Limb (tissue), 2 donors: ENCODE data around the gene MTNR1B.

Source experiments
- DNase-seq, 2 donors: peaks; one replicate each; pipeline ENCODE4 v3.0.0-alpha.2; 2016; ENCODE audit errors: extremely low spot score in 2 of 2

The MTNR1B gene

DNA sequence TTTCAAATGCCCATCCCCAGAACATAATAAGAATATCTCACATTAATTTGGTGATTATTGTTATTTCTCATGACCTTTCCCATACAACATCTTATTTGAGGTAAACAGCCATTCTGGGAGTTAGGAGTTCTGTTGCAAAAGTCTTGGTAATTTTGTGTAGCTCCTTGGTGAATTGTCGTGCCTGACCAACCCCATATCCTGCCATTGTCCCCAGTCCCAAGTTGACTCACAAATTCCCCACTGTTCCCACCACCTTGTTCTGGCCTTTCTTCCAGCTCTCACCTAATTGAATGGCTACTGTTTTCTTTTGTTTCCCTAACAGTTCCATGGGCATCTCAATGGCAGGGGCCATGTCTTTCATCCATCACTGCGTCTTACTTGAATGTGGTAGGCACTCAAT lies 8.0 kb downstream of the MTNR1B start:
- DNase-seq: no peak

DNA sequence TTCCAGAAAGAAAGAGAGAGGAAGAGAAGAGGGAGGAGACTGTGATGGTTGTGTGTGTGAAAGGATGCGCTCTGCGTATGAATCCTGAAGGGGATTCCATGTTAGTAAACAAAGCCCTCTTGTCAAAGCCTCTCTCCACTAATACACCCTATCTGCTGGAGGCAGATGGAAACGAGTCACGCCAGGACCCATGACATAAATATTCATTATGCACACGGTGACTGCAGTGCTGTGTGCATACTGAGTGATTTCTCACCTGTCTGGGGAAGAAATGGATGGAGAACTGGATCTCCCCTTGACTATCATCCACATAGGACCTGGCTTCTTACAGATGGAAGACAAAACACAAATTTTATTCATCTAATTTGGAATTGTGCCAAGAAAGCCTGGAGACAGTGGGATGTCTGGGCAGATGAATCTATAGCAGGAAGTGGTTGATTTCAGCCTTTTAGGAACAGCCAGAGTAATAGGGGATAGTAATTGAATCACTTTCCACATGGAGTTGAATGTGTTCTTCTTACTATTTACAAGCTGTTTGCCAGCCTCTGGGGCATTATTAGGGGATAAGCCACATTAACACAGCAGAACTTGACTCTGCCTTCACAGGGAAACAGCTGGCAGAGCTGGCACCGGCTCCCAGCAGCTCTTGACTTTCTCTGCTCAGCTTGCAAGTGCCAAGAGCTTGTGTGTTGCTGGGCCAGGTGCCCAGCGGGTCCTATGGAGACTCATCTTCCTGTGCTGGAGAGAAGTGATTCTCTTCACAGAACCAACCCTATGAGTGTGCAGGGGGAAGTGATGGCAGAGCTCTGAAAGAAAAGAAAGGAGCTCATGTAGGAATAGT lies 9.0 kb downstream of the MTNR1B start:
- DNase-seq: peak; percentile 66 to 69

DNA sequence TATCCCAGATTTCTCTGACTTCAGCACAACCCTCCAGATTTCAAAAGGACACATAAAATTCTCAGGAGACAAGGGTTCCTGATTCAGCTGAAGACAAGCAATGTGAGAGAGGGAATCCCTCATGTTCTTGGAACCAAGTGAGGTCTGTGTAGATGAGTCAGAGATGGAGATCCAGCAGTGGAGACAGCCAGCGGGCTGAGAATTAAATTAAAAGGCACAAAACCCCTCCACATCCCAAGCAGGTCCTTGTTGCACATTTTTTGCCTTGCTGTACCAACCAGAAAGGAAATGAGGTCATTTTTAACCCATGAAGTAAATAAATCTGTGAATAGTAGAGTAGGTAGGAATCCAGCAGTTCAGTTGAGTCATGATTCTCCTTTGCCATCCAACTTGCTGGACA lies 9.7 kb downstream of the MTNR1B start:
- DNase-seq: no peak

DNA sequence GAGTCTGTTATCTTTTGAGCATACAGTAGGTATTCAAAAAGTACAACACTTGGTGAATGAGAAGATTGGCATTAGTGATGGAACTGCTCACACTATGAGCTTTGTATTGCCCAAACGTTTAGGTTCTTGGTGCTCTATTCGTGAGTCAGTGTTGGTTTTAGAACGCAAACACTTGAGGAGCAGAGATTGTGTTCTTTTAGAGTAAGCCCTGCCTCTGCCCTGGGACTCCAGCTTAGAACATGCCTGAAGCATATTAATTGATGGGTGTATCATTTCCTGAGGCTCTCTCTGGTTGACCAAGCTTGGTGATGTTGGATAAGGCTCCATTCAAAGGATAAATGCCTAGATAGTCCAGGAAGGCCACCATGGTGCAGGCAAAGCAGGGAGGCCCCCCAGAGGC lies 10.9 kb downstream of the MTNR1B start:
- DNase-seq: no peak

DNA sequence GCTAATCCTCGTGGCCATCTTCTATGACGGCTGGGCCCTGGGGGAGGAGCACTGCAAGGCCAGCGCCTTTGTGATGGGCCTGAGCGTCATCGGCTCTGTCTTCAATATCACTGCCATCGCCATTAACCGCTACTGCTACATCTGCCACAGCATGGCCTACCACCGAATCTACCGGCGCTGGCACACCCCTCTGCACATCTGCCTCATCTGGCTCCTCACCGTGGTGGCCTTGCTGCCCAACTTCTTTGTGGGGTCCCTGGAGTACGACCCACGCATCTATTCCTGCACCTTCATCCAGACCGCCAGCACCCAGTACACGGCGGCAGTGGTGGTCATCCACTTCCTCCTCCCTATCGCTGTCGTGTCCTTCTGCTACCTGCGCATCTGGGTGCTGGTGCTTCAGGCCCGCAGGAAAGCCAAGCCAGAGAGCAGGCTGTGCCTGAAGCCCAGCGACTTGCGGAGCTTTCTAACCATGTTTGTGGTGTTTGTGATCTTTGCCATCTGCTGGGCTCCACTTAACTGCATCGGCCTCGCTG lies 12.1 kb downstream of the MTNR1B start:
- DNase-seq: no peak

DNA sequence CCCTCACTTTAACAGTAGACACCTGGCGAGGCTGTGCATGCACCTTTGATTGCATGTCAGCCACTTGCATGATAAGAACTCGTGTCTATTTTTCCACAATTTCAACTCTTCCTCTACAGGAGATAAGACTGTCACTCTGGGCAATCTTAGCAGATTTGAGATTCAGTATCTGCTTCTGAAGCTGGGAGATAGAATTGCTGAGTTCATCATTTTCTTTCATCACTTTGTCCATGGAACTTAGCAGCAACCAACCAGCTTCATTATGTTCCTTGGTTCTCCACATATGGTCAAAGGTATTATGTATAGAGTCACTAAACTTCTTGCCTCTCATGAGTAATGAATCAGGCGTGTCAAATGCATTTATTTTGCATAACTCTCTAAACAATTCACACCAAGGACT lies 17.1 kb downstream of the MTNR1B start:
- DNase-seq: no peak

DNA sequence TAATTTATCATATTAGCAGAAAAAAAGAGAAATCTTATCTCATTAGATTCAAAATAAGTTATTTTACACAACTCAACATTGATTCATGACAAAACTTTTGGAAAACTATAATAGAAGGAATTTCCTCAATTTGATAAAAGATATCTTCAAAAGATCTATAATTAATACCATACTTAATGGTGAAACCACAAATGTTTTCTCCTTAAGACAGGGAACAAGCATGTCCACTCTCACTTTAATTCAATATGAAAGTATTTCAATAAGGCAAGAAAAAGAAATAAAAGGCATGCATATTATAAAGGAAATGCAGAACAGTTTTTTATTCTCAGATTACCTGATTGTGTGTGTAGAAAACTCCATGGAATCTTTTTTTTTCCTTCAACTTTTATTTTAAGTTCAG lies 23.6 kb downstream of the MTNR1B start:
- DNase-seq: no peak

DNA sequence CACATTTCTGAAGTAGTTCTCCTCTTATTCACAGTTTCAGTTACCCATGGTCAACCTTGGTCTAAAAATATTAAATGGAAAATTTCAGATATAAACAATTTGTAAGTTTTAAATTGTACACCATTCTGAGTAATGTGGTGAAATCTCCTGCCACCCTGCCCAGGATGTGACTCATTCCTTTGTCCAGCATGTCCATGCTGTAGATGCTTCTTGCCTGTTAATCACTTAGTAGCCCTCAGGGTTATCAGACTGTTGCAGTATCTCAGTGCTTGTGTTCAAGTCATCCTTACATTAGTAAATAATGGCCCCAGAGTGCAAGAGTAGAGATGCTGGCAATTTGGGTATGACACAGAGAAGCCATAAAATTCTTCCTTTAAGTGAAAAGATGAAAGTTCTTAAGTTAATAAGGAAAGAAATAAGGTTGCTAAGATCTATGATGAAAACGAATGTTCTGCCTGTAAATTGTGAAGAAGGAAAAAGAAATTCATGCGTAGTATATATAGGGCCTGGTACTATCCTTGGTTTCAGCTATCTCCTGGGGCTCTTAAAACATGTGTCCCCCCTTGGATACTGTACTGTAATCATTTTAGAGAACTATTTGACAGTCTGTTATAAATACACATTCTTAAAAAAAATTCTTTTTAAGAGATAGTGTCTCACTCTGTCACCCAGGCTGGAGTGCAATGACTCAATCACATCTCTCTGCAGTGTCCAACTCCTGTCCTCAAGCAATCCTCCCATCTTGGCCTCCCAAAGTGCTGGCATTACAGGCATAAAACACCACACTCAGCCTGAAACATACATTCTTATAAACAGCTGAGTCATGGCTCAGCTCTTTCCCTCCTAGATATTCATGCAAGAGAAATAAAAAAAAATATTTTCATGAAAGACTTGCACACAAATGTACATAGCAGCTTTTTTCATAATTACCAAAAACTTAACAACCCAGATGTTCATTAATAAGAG lies 31.3 kb downstream of the MTNR1B start:
- DNase-seq: no peak

DNA sequence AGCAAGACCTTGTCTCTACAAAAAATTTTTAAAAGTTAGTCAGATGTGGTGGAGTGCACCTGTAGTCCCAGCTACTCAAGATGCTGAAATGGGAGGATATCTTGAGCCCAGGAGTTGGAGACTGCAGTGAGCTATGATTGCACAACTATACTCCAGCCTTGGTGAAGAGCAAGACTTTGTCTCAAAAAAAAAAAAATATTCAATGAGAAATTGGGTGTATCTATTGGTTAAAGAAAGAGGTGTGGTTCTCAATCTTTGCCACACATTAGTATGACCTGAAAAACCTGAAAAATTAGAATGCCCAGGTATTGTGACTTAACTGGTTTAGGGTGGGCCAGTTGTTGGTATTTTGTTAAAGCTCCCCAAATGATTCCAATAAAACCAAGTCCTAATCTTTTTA lies 32.4 kb downstream of the MTNR1B start:
- DNase-seq: no peak

DNA sequence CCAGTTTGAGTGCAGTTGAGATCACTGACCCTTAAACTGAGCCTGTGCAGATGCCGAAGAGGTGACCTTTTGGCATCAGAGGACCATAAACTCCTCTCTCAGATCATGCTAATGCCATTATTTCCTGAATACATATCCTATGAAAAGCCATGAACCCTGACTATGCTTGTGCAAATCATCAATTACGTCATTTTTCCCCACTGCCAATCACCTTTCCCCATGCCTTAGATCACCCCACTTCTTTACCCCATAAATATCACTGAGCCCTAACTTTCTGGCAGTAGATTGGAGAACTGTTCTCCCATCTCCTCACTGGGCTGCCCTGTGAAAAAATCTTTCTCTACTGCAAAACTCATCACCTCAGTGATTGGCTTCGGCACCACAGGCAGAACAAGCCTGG lies 32.9 kb downstream of the MTNR1B start:
- no peak for DNase-seq

DNA sequence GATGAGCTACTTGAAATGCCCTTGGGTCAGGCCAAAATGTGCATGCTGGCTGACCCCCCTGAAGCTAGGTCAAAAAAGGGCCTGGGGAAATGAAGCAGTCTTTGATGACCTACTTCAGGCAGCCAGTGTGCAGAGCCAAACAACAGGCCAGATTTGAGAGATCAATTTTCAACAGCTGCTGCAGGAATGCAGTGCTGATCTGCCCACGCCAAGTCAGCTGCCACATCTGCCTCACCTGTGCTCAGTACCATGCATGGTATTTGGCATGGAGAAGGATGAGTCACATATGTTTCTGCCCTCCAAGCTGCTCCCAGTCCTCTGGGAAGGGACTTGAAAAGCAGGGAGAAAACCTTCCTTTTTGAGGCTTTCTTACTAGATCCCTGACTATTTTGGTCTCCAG lies 35.8 kb downstream of the MTNR1B start:
- peak; percentile 37 to 50 for DNase-seq

DNA sequence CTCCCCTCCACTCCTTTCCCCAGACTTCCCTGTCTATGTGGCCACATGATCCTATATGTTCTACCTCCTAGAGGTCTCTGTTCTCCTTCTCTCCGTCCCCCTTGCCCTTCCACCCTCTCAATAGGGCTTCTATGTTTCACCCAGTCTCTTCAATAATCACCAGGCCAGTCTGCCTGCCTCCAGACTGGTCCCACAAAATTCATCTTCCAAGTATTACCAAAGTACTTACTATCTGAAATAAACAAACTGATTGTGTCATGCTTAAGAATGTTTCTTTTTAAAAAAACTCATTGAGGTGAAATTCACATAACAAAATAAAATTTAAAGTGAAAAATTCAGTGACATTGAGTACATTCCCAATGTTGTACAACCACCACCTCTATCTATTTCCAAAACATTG lies 44.2 kb downstream of the MTNR1B start:
- DNase-seq: no peak

DNA sequence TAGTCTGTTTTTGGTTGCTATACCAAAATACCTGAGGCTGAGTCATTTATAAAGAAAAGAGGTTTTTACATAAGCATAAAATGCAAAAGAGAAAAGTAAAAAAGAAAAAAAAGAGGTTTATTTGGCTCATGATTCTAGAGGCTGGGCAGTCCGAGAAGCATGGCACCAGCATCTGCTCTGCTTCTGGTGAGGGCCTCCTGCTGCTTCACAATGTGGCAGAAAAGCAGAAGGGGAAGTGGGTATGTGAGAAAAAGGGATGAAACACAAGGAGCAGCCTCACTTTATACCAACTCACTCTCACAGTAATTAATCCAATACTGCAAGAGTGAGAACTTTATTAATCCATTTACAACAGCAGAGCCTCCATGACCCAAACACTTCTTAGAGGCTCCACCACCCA lies 47.1 kb downstream of the MTNR1B start:
- no peak for DNase-seq

DNA sequence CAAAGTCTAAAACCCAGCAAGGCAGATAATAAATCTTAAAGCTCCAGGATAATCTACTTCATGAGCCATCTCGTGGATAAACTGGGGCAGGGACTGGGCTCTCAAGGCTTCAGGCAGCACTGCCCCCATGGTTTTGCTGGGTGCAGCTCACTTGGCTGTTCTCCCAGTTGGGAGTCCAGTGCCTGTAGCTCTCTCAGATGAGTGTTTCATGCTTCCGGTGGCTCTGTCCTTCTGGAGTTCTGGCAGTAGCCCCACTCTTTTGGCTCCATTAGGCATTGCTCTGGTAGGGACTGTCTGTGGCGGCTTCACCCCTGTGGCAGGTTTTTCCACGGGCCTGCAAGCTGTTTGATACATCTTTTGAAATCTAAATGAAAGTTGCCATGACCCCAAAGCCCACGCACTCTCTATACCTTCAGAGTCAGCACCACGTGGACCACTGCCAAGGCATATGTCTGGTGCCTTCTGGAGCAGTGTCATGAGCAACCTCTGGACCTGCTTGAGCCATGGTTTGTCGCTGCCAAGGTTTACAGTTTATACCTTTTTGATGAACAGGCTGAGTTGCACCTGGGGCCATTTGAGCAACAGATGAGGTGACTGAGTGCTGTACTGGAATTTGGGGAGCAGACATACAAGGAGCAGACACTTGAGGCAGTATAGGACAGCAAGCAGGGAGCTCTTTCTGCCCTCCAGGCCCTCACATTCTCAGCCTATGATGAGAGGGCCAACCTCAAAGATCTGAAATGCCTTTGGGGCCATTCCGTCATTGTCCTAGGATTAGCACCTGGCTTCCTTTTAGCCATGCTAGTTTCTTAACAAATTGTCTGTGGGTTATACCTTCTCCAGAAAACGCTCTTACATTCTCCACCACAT lies 48.6 kb downstream of the MTNR1B start:
- no peak for DNase-seq

DNA sequence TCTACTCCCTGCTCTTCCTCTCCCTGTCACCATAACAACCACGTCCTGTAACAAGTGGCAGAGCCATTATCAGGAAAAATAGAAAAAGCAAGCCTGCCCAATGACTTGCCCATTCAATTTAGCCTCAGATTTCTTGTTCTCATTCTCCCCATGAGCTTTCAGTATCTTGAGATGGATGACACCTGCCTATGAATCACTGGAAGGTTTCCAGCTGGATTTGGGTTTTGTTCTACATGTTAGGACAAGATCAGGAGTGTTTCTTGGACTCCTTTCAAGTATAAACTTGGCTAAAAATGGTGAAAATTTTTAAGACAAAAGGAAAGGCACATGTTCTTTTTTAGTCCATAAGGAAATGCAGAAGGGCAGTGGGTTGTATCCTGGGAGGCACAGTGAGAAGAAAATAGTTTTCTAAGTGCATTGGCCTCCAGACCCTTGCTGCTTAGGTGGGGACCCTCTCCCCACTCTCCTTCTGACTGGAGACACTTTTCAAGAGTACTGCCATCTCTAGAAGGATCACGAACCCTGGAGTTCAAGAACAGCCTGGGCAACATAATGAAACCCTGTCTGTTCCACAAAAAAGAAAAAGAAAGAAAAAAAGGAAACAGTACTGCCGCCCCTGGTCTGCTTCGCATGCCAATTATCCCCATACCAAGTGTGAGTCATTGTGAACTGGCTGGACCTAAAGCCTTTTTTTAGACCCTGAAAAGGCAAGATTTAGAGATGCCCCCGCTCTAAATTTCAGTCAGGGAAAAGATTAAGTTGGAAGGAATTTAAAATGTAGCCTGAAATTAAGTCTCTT lies 51.0 kb downstream of the MTNR1B start:
- DNase-seq: no peak

DNA sequence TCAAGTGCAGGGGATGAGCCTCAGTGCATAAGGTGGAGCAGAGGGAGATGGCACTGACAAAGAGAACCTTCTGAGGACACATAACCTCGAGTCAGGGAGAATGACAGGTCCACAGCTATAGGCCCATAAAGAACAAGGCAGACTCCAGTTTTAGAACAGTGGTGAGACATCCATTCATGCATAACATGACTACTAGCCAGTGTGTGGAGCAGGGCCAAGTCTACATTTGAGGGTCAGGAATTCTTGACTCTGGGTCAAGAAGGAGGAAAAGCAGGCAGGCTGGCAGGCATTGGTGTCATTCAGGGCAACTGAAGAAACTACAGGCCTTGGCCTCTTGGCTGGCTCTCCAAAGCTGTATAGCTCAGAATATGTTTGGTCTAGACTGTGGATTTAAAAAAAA lies 54.9 kb downstream of the MTNR1B start:
- no peak for DNase-seq

DNA sequence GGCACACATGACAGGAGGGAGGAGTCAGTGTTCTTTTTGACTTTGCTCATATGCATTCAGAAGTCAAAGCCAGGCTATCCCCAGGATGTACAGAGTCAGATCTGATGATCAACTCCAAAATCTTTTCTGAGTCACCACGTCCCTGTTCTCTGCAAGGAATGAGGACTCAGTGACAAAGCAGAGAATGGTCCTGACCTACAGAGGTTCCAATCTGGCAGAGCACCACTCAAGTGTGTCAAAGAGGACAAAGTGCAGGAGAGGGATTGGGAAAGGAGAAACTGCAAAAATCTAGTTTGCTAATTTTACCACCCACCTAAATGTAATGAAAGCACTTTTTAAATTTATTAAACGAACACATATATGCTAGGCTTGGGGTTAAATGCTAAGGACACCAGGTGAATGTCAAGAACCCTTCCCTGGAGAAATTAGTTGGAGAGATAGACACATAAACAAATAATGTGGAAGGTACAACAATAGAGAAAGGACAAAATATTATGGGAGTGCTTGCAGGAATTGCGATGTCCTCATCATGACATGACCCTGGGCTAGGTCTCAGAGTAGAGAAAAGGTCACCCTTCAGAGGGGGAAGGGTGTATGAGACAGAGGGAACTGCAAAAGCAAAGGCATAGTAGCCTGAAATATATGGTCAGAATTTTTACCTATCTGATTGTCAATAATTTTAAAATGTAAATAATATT lies 56.3 kb downstream of the MTNR1B start:
- DNase-seq: no peak

DNA sequence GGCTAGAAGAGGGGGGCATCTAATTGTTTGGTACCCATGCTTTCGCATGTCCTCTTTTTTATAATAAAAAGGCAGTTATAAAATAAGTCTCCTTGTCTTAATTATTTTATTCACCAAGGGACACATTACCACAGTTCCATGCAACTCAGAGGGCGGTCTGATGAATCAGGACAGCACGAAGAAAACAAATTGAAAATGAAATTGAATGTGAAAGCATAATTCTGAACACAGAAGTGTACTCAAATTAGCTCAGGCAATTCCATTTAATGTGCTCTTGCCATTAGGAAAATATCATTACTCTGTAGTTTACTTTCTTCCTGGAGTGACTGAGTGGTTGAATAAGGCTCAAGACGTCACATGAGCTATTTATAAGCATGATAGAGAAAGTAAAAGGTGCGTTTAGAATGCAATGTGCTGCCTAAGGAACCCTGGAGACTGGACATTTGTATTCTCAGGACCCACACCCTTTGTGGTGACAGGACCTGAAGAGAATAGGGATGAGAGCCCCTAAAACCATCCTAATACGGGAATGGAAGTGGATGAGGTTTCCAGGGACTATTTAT lies 59.6 kb downstream of the MTNR1B start:
- DNase-seq: no peak

DNA sequence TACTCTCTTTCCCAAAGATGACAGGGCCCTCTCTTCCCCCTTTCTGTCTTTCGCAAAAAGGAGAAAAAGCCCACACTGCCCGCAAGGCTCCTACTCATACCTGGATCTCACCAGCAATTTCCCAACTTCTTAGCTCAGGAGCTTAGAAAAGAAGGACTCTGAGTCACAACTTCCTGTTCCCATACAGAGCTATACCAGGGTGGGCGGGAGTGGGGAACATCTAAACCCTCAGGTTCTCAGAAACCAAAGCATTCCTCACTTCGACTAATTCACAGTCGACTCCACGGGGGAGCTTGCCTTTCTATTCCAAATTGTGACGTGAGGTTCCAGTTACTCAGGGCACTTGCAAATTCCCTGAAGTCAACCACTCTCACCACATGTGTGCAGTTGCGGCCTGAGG lies 61.9 kb downstream of the MTNR1B start:
- DNase-seq: no peak
